Osteoblast (primary cell): ENCODE measurements around the gene WDFY4. TPM values are rescaled to one million over a fixed set of nuclear protein-coding genes. Genes with fewer than 3 reads are reported as not detected.

Experiments used
- DNase-seq: peaks from one replicate; pipeline ENCODE4 v3.0.0; 2011; ENCODE audit warnings: low spot score, mixed read lengths; ENCODE audit not compliant: insufficient read length; ENCODE audit errors: missing footprints
- H2AFZ ChIP-seq: 2 replicates; pipeline ENCODE4 v1.6.0; 2011; ENCODE audit warnings: mild to moderate bottlenecking, low read length
- H3K27ac ChIP-seq: 2 replicates; pipeline ENCODE4 v1.5.1; 2011; ENCODE audit warnings: mild to moderate bottlenecking, low read depth, low read length, moderate library complexity
- H3K27me3 ChIP-seq: 2 replicates; pipeline ENCODE4 v1.6.0; 2012; ENCODE audit warnings: mild to moderate bottlenecking, control low read depth, inconsistent platforms, low read length, moderate library complexity; ENCODE audit not compliant: insufficient read depth
- H3K36me3 ChIP-seq: 2 replicates; pipeline ENCODE4 v1.5.1; 2011; ENCODE audit warnings: mild to moderate bottlenecking, low read length, control low read depth, moderate library complexity; ENCODE audit not compliant: insufficient read depth
- H3K4me1 ChIP-seq: 2 replicates; pipeline ENCODE4 v1.5.1; 2011; ENCODE audit warnings: mild to moderate bottlenecking, low read length, control low read depth, moderate library complexity; ENCODE audit not compliant: insufficient read depth
- H3K4me2 ChIP-seq: 2 replicates; pipeline ENCODE4 v1.6.0; 2011; ENCODE audit warnings: mild to moderate bottlenecking, low read length; ENCODE audit not compliant: insufficient read depth
- H3K4me3 ChIP-seq: fragments of 200-600 bp; sonication (generic); 3 replicates; pipeline ENCODE4 v1.5.1; 2012; ENCODE audit warnings: mild to moderate bottlenecking, low read length, inconsistent platforms; ENCODE audit not compliant: insufficient read depth
- H3K79me2 ChIP-seq: 2 replicates; pipeline ENCODE4 v1.6.0; 2012; ENCODE audit warnings: mild to moderate bottlenecking, low read length, control low read depth, inconsistent platforms; ENCODE audit not compliant: insufficient read depth
- H3K9me3 ChIP-seq: 2 replicates; pipeline ENCODE4 v1.5.1; 2011; ENCODE audit warnings: low read depth, low read length, control low read depth
- H4K20me1 ChIP-seq: 2 replicates; pipeline ENCODE4 v1.6.0; 2012; ENCODE audit warnings: mild to moderate bottlenecking, low read length, control low read depth; ENCODE audit not compliant: insufficient read depth
- total RNA-seq: library from RNA; depleted of rRNA; stranded (reverse); fragments of >200 nt; gene quantifications from 2 replicates; pipeline ENCODE4 v1.2.3, GENCODE V29; 2012
- TF ChIP-seq, protein P1 (sequence below): IDR thresholded peaks from 2 replicates; pipeline ENCODE4 v1.5.1; 2011; ENCODE audit warnings: mild to moderate bottlenecking, low read depth, low read length, moderate library complexity; ENCODE audit errors: extremely low read depth

Gene WDFY4
- total RNA-seq, 1 donor, result 0.36 TPM

DNA sequence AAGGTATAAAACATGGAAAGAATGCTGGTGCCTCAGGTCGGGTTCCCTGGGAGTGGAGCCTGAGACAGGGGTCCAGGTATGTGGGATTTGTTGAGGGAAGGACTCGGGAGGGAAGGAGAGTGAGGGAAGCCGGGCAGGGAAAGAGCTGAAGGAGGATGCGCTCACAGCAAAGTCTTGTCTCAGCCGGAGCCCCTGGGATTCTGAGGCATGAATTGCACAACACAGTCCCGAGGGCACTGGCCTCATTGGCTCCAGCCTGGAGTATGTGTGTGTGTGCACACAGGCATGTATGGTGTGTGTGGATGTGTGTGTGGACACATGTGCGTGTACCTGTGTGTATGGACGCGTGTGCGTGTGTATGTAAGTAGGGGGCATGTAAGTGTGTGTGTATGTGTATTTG, 87.4 kb downstream of the WDFY4 start:
- Histone ChIP-seq H3K79me2 (no peaks in the 10 kb centered on the region), H2AFZ (no peak overlapping the region), H3K36me3 (no peaks in the 10 kb centered on the region), H3K4me2 (no peak overlapping the region), H3K27ac (no peak overlapping the region), H4K20me1 (no peaks in the 10 kb centered on the region), H3K4me3 (no peak overlapping the region), H3K9me3 (no peaks in the 10 kb centered on the region), H3K4me1 (no peaks in the 10 kb centered on the region), H3K27me3 (no peaks in the 10 kb centered on the region)
- no peak for DNase-seq
- TF ChIP-seq, protein P1, sequence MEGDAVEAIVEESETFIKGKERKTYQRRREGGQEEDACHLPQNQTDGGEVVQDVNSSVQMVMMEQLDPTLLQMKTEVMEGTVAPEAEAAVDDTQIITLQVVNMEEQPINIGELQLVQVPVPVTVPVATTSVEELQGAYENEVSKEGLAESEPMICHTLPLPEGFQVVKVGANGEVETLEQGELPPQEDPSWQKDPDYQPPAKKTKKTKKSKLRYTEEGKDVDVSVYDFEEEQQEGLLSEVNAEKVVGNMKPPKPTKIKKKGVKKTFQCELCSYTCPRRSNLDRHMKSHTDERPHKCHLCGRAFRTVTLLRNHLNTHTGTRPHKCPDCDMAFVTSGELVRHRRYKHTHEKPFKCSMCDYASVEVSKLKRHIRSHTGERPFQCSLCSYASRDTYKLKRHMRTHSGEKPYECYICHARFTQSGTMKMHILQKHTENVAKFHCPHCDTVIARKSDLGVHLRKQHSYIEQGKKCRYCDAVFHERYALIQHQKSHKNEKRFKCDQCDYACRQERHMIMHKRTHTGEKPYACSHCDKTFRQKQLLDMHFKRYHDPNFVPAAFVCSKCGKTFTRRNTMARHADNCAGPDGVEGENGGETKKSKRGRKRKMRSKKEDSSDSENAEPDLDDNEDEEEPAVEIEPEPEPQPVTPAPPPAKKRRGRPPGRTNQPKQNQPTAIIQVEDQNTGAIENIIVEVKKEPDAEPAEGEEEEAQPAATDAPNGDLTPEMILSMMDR, result no peak

DNA sequence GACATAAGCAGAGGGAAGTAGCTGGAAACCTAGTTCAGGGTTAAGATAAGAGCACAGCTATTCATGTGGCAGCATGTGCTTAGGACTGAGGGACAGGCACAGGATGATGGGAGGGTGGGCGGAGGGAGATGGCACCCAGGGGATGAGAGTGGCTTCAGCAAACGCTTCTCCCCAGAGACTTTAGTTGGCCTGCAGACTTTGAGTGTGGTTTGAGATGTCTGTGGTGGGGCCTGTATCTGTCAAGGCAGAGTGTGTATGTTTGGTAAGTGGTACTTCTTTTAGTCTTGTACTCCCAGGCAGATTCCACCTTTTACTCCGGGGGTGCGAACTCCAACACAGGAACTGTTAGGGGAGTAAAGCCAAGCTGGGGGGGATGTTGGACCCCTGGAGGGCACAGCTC, 88.9 kb downstream of the WDFY4 start:
- H3K9me3 ChIP-seq, result no peaks in the 10 kb centered on the region
- H3K4me2 ChIP-seq, result no peak overlapping the region
- TF ChIP-seq, protein P1, result no peak
- DNase-seq, result no peak
- H3K36me3 ChIP-seq, result no peaks in the 10 kb centered on the region
- no peak overlapping the region for H2AFZ ChIP-seq
- H3K4me1 ChIP-seq, result no peaks in the 10 kb centered on the region
- H3K27me3 ChIP-seq, result no peaks in the 10 kb centered on the region
- no peaks in the 10 kb centered on the region for H4K20me1 ChIP-seq
- H3K27ac ChIP-seq, result no peak overlapping the region
- H3K79me2 ChIP-seq, result no peaks in the 10 kb centered on the region
- H3K4me3 ChIP-seq, result no peak overlapping the region

DNA sequence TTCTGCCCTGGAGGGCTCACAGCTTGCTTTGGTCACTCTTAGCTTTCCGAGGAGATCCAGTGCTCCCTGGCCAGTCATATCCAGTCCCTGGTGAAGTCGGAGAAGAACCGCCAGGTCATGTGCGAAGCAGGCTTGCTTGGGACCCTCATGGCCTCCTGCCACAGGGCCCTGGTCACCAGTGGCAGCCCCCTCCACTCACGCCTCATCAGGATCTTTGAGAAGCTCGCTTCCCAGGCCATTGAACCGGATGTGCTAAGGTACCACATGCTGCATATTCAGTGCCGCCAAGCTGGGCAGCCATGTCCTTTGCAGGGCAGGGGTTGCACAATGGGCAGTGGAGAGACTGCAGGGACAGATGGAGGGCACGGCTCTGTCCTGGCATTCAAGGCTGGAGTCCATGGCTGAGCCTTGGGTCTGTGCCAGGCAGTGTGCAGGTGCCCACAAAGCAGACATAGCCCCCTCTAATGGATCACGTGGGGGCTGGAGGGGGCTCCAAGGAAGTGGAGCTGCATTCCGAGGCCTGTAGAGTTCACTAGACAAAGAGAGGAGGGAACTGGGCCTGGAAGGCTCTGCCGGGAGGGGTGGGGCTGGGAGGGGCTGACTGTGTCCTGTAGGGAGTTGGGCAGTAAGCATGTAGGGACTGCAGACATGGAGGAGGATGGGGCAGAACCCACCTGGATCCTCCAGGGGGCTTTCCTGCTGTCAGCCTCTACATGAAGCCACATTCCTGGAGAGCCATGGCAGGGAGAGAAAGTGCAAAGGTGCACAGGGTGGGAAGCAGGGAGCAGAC, 89.9 kb downstream of the WDFY4 start:
- Histone ChIP-seq H3K27ac (no peak overlapping the region), H3K4me3 (no peak overlapping the region), H2AFZ (no peak overlapping the region), H3K4me1 (no peaks in the 10 kb centered on the region), H4K20me1 (no peaks in the 10 kb centered on the region), H3K4me2 (no peak overlapping the region), H3K36me3 (no peaks in the 10 kb centered on the region), H3K9me3 (no peaks in the 10 kb centered on the region), H3K79me2 (no peaks in the 10 kb centered on the region), H3K27me3 (no peaks in the 10 kb centered on the region)
- DNase-seq, result no peak
- TF ChIP-seq, protein P1, result no peak

DNA sequence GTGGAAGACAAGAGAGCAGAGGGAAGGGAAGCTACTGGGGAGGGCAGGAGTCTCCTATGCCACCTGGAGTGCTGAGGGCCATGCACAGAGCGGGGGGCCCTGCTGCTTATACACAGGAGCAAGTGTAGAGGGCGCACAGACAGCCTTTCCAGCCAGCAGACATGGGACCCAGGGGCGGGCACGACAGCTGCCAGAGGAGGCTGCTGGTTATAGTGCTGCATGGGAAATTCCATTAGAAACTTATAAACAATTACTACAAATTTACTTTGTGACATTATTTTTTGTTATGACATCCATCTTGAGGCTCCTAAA, 90.5 kb downstream of the WDFY4 start:
- Histone ChIP-seq H3K4me2 (no peak overlapping the region), H3K4me1 (no peaks in the 10 kb centered on the region), H2AFZ (no peak overlapping the region), H3K27ac (no peak overlapping the region), H3K27me3 (no peaks in the 10 kb centered on the region), H3K36me3 (no peaks in the 10 kb centered on the region), H4K20me1 (no peaks in the 10 kb centered on the region), H3K79me2 (no peaks in the 10 kb centered on the region), H3K9me3 (no peaks in the 10 kb centered on the region), H3K4me3 (no peak overlapping the region)
- no peak for DNase-seq
- TF ChIP-seq, protein P1, result no peak
